ENCODE measurements around the gene TMC2.
A peak's percentile ranks its signal among the peaks of the same experiment; 100 is the strongest.
"Not testable (repeated sequence)": the region's sequence is repeated elsewhere in the genome, so short reads cannot be mapped to it uniquely, and the experiment has no call there.

TMC2 gene

GRCh38 chr20:2663887-2664719 lies 127.7 kb downstream of the TMC2 start, which contains the start of gene IDH3B:
TSS of gene IDH3B (minus strand) at chr20:2664216. CDS start at chr20:2664188, 28 bp downstream.
- peak; percentile 86 for DNase-seq (ENCODE audit: low read depth)

GRCh38 chr20:2671977-2672376 lies 135.6 kb downstream of the TMC2 start:
- DNase-seq (ENCODE audit: low read depth), result no peak

- DNase-seq (ENCODE audit: low read depth), result no peak
These were observed 136.1 kb downstream of the TMC2 start for GRCh38 chr20:2672446-2672845.

GRCh38 chr20:2673453-2673852 lies 137.1 kb downstream of the TMC2 start:
- DNase-seq (ENCODE audit: low read depth), result no peak

- DNase-seq (ENCODE audit: low read depth), result no peak
These were observed 143.7 kb downstream of the TMC2 start for GRCh38 chr20:2680046-2680445.

GRCh38 chr20:2682040-2682439 lies 145.7 kb downstream of the TMC2 start:
- DNase-seq (ENCODE audit: low read depth), result not testable (repeated sequence)

- not testable (repeated sequence) for DNase-seq (ENCODE audit: low read depth)
These were observed 148.4 kb downstream of the TMC2 start for GRCh38 chr20:2684817-2685216.

- DNase-seq (ENCODE audit: low read depth), result no peak
These were observed 151.1 kb downstream of the TMC2 start for GRCh38 chr20:2687514-2687913.

- peak; percentile 66 for DNase-seq (ENCODE audit: low read depth)
These were observed 151.7 kb downstream of the TMC2 start for GRCh38 chr20:2688041-2688591.

- no peak for DNase-seq (ENCODE audit: low read depth)
These were observed 153.8 kb downstream of the TMC2 start for GRCh38 chr20:2690213-2690612.

- no peak for DNase-seq (ENCODE audit: low read depth)
These were observed 154.3 kb downstream of the TMC2 start for GRCh38 chr20:2690718-2691117.

GRCh38 chr20:2691127-2691526 lies 154.8 kb downstream of the TMC2 start:
- no peak for DNase-seq (ENCODE audit: low read depth)
